Measurements from ENCODE around the gene MPG. TPM values are rescaled to one million over a fixed set of nuclear protein-coding genes. Genes with fewer than 3 reads are reported as not detected.
"Not testable (repeated sequence)": the region's sequence is repeated elsewhere in the genome, so short reads cannot be mapped to it uniquely, and the experiment has no call there.

The MPG gene
- polyA plus RNA-seq, 1 donor from 2014 or later = 70.9 TPM

DNA sequence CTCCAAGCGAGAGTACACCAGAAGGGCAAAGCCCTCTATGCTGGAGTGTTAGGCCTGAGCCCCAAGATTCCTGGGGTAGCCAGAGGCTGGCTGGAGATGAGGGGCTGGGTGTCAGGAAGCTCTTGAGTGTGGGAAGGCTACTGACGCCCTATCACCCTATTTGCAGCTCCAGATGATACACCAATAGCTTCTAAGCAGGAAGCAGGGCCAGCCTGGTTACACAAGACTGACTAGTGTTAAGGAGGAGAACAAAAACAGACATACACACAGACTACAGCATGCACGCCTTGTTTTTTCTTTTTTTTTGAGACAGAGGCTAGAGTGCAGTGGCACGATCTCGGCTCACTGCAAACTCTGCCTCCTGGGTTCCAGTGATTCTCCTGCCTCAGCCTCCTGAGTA lies 40.5 kb upstream of the MPG start:
- Histone ChIP-seq H3K4me3 (ENCODE audit: low read length) (no peak overlapping the region), H3K79me2 (replicated peaks; ENCODE audit: insufficient read depth, low read length) (no peaks in the 10 kb centered on the region), H3K27ac (ENCODE audit: low read length) (no peak overlapping the region), H4K20me1 (ENCODE audit: insufficient read depth) (no peaks in the 10 kb centered on the region), H3K9ac (ENCODE audit: low read length) (no peak overlapping the region), H3K27me3 (ENCODE audit: insufficient read depth, low read depth, low read length) (no peaks in the 10 kb centered on the region), H3K36me3 (ENCODE audit: insufficient read depth, low read length) (no peaks in the 10 kb centered on the region), H3K9me2 (ENCODE audit: insufficient read depth, low read length) (no peaks in the 10 kb centered on the region), H2AFZ (ENCODE audit: low read depth, low read length) (no peak overlapping the region), H3F3A (ENCODE audit: insufficient read depth, low read length, poor library complexity, severe bottlenecking) (no peaks in the 10 kb centered on the region), H3K4me2 (ENCODE audit: low read length) (no peak overlapping the region), H3K9me3 (ENCODE audit: low read length) (no peaks in the 10 kb centered on the region)
- TF ChIP-seq POLR2AphosphoS5 (IDR thresholded peaks at IDR 0.05) (no peak), SMC3 (conservative IDR thresholded peaks at IDR 0.05; ENCODE audit: poor library complexity) (no peak), EP300 (conservative IDR thresholded peaks at IDR 0.05; ENCODE audit: poor library complexity, severe bottlenecking) (no peak), EZH2 (IDR thresholded peaks at IDR 0.05; ENCODE audit: borderline replicate concordance, insufficient read depth, low read length, poor library complexity, severe bottlenecking) (no peak), TAF1 (IDR thresholded peaks at IDR 0.05; ENCODE audit: low read depth) (no peak), RAD21 (conservative IDR thresholded peaks at IDR 0.05) (no peak), REST (IDR thresholded peaks at IDR 0.05; ENCODE audit: borderline replicate concordance) (no peak), MXI1 (conservative IDR thresholded peaks at IDR 0.05; ENCODE audit: poor library complexity, severe bottlenecking) (no peak)
- TF ChIP-seq, protein P1, sequence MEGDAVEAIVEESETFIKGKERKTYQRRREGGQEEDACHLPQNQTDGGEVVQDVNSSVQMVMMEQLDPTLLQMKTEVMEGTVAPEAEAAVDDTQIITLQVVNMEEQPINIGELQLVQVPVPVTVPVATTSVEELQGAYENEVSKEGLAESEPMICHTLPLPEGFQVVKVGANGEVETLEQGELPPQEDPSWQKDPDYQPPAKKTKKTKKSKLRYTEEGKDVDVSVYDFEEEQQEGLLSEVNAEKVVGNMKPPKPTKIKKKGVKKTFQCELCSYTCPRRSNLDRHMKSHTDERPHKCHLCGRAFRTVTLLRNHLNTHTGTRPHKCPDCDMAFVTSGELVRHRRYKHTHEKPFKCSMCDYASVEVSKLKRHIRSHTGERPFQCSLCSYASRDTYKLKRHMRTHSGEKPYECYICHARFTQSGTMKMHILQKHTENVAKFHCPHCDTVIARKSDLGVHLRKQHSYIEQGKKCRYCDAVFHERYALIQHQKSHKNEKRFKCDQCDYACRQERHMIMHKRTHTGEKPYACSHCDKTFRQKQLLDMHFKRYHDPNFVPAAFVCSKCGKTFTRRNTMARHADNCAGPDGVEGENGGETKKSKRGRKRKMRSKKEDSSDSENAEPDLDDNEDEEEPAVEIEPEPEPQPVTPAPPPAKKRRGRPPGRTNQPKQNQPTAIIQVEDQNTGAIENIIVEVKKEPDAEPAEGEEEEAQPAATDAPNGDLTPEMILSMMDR (IDR thresholded peaks at IDR 0.05; ENCODE audit: poor library complexity, severe bottlenecking) = no peak

DNA sequence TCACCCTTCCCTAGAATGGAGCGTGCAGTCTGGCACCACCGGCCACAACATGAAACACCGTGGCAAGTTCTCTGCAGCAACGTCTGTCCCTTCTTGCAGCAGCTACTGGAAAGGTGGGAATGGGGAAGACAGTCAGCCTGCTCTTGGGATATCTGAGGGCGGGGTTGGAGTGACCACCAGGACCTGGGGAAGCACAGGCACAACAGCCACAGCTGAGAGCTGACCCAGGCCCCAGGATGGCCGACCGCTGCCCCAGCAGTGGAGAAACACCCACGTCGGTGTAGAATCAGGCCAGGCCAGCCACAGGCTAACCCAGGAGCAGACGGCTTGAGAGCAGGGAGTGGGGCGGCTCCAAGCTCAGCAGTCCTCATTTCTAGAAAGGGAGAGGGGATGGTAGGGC lies 39.8 kb upstream of the MPG start:
- not testable (repeated sequence) for H3K79me2 ChIP-seq (replicated peaks; ENCODE audit: insufficient read depth, low read length); H3K4me3 ChIP-seq (ENCODE audit: low read length); H3K9me2 ChIP-seq (ENCODE audit: insufficient read depth, low read length); H3K9me3 ChIP-seq (ENCODE audit: low read length); H4K20me1 ChIP-seq (ENCODE audit: insufficient read depth); H3K9ac ChIP-seq (ENCODE audit: low read length); H3K27ac ChIP-seq (ENCODE audit: low read length); H2AFZ ChIP-seq (ENCODE audit: low read depth, low read length); H3K27me3 ChIP-seq (ENCODE audit: insufficient read depth, low read depth, low read length); H3K36me3 ChIP-seq (ENCODE audit: insufficient read depth, low read length); H3F3A ChIP-seq (ENCODE audit: insufficient read depth, low read length, poor library complexity, severe bottlenecking); H3K4me2 ChIP-seq (ENCODE audit: low read length)

Measured in neural cell (in vitro differentiated cells).